Measurements from ENCODE around the gene AGAP5. TPM values are rescaled to one million over a fixed set of nuclear protein-coding genes. Genes with fewer than 3 reads are reported as not detected.
A peak's percentile ranks its signal among the peaks of the same experiment; 100 is the strongest.

The AGAP5 gene
- total and polyA plus RNA-seq, 2 donors (not counting 1 experiment from before 2014, with no cell fraction given): 11.5 to 12.9 TPM

DNA sequence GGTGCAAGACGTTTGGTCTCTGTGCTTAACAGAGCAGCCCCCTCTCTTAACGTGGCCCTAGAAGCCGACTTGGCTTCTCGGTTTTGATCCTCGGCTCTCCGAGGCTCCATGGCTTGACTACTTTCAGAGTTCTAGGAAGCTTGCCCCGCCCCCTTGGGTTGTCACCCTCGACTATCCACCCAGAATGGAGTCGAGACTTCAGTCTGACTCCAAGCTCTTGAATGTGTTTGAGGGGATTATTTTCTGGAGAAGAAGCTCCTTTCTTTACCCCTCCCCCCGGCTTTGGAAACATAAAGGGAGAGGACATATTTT is 46.7 kb upstream of the AGAP5 start:
- H3K9me3 ChIP-seq (ENCODE audit: control extremely low read depth in 1 of 3, control insufficient read depth in 2 of 3, insufficient read depth in 1 of 3, low read length in 2 of 3): no peaks in the 10 kb centered on the region
- Mint-ChIP-seq H3K27me3 (no peaks in the 10 kb centered on the region), H3K4me1 (peaks cover 38% of the 10 kb centered on the region), H3K9me3 (ENCODE audit: insufficient read depth) (no peaks in the 10 kb centered on the region), H3K27ac (peak overlapping the region; percentile 100), H3K4me3 (peak overlapping the region; percentile 100)
- H3K4me3 ChIP-seq (ENCODE audit: control extremely low read depth in 1 of 5, extremely low read depth in 1 of 5, insufficient read depth in 1 of 5, low read depth in 2 of 5, low read length in 4 of 5): peak overlapping the region; percentile 89 to 99 (median 95)
- DNase-seq (no peak), ATAC-seq (ENCODE audit: low read depth) (no peak)
- H3K9ac ChIP-seq (ENCODE audit: low read length): peak overlapping the region; percentile 98
- peak overlapping the region; percentile 81 for H3K4me2 ChIP-seq (replicated peaks; ENCODE audit: low read depth, low read length, poor library complexity, severe bottlenecking)
- CTCF ChIA-PET: interaction anchor here (0.7 to 1.0 kb wide), 2 partner anchors 29 to 105 kb away, joined by 4 read pairs; no protein-coding TSS in a partner anchor
- WGBS (ENCODE audit: insufficient coverage): 0% methylated on average over 6 of the region's 10 CpGs
- peaks cover 5% of the 10 kb centered on the region for H4K20me1 ChIP-seq (ENCODE audit: control insufficient read depth, insufficient read depth, low read length, poor library complexity, severe bottlenecking)
- intact Hi-C loops (cut with micrococcal nuclease): loop anchor here (1.0 to 5.0 kb wide), 7 partner anchors 14 to 577 kb away; partner anchors contain the start of genes ECD, FAM149B1, NDST2 and PPP3CB
- H3K4me1 ChIP-seq (ENCODE audit: control insufficient read depth in 2 of 2, insufficient read depth in 2 of 2, low read length in 2 of 2): peaks cover 18 to 26% of the 10 kb centered on the region in 2 donors
- POLR2A ChIA-PET: interaction anchor here (1.6 to 3.5 kb wide), 3 partner anchors 14 to 28 kb away, joined by 5 to 31 read pairs (median 15); a partner anchor contains a TSS
- H2AFZ ChIP-seq (ENCODE audit: insufficient read depth, low read depth, low read length, poor library complexity, severe bottlenecking): peak overlapping the region; percentile 98
- peaks cover 2 to 14% of the 10 kb centered on the region in 2 experiments for H3K36me3 ChIP-seq (replicated peaks in 1 of 2; ENCODE audit: control extremely low read depth in 1 of 2, control insufficient read depth in 1 of 2, extremely low read depth in 1 of 2, insufficient read depth in 2 of 2, low read length in 1 of 2)
- TF ChIP-seq, protein P1, sequence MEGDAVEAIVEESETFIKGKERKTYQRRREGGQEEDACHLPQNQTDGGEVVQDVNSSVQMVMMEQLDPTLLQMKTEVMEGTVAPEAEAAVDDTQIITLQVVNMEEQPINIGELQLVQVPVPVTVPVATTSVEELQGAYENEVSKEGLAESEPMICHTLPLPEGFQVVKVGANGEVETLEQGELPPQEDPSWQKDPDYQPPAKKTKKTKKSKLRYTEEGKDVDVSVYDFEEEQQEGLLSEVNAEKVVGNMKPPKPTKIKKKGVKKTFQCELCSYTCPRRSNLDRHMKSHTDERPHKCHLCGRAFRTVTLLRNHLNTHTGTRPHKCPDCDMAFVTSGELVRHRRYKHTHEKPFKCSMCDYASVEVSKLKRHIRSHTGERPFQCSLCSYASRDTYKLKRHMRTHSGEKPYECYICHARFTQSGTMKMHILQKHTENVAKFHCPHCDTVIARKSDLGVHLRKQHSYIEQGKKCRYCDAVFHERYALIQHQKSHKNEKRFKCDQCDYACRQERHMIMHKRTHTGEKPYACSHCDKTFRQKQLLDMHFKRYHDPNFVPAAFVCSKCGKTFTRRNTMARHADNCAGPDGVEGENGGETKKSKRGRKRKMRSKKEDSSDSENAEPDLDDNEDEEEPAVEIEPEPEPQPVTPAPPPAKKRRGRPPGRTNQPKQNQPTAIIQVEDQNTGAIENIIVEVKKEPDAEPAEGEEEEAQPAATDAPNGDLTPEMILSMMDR (IDR thresholded peaks at IDR 0.05): no peak
- TF ChIP-seq EZH2 (IDR thresholded peaks at IDR 0.05; ENCODE audit: borderline replicate concordance, insufficient read depth, low read depth, low read length, poor library complexity, severe bottlenecking): no peak
- H3K79me2 ChIP-seq (ENCODE audit: control insufficient read depth, insufficient read depth, low read length): peaks cover 84% of the 10 kb centered on the region
- H3K27ac ChIP-seq (ENCODE audit: low read length in 2 of 2): peak overlapping the region; percentile 88 to 99
- no peaks in the 10 kb centered on the region for H3K27me3 ChIP-seq (replicated peaks in 1 of 4; ENCODE audit: control extremely low read depth in 1 of 4, control insufficient read depth in 3 of 4, insufficient read depth in 4 of 4, low read length in 3 of 4)

Measured in B cell (primary cell).